H7 (cell line): ENCODE data around the gene PCTP. TPM values are rescaled to one million over a fixed set of nuclear protein-coding genes. Genes with fewer than 3 reads are reported as not detected.
A peak's percentile ranks its signal among the peaks of the same experiment; 100 is the strongest.

Experiments used
- DNase-seq: peaks from one replicate; pipeline ENCODE4 v3.0.0; 2012
- H3K27me3 ChIP-seq: 2 replicates; pipeline ENCODE4 v1.6.0; 2011; ENCODE audit warnings: mild to moderate bottlenecking, low read length; ENCODE audit not compliant: control insufficient read depth, insufficient read depth
- H3K36me3 ChIP-seq: replicated peaks from 2 replicates; pipeline ENCODE4 v1.5.1; 2011; ENCODE audit warnings: low read length; ENCODE audit not compliant: control insufficient read depth, insufficient read depth
- H3K4me3 ChIP-seq: 2 replicates; pipeline ENCODE4 v1.5.1; 2011; ENCODE audit warnings: low read depth, mild to moderate bottlenecking, control low read depth, low read length, moderate library complexity; ENCODE audit not compliant: insufficient read depth
- total RNA-seq: library from RNA; depleted of rRNA; stranded (reverse); fragments of >200 nt; shearing (Covaris generic); gene quantifications from 2 replicates; pipeline ENCODE4 v1.2.3, GENCODE V29; 2014

PCTP gene
- total RNA-seq, 1 experiment from 2014 or later, result 20.3 TPM

GRCh38 chr17:55758171-55758570 lies 7.3 kb downstream of the PCTP start:
- DNase-seq, result no peak
- H3K27me3 ChIP-seq, result no peaks in the 10 kb centered on the region
- no peak overlapping the region for H3K4me3 ChIP-seq

GRCh38 chr17:55760643-55761355 lies 9.9 kb downstream of the PCTP start:
- no peaks in the 10 kb centered on the region for H3K27me3 ChIP-seq
- H3K4me3 ChIP-seq, result no peak overlapping the region
- H3K36me3 ChIP-seq, result no peaks in the 10 kb centered on the region
- no peak for DNase-seq

More at GRCh38 chr17:55758171-55758570, 7.3 kb downstream of the PCTP start:
- no peaks in the 10 kb centered on the region for H3K36me3 ChIP-seq

- no peak overlapping the region for H3K4me3 ChIP-seq
- DNase-seq, result no peak
- H3K36me3 ChIP-seq, result no peaks in the 10 kb centered on the region
- H3K27me3 ChIP-seq, result no peaks in the 10 kb centered on the region
These were observed 11.4 kb downstream of the PCTP start for GRCh38 chr17:55762086-55762858.

GRCh38 chr17:55763856-55764255 lies 13.0 kb downstream of the PCTP start:
- Histone ChIP-seq H3K4me3 (no peak overlapping the region), H3K36me3 (no peaks in the 10 kb centered on the region), H3K27me3 (no peaks in the 10 kb centered on the region)
- DNase-seq, result no peak

GRCh38 chr17:55764610-55765009 lies 13.8 kb downstream of the PCTP start:
- no peaks in the 10 kb centered on the region for H3K36me3 ChIP-seq
- no peaks in the 10 kb centered on the region for H3K27me3 ChIP-seq
- H3K4me3 ChIP-seq, result no peak overlapping the region
- DNase-seq, result no peak

GRCh38 chr17:55765472-55765871 lies 14.6 kb downstream of the PCTP start:
- DNase-seq, result no peak
- H3K36me3 ChIP-seq, result no peaks in the 10 kb centered on the region
- H3K4me3 ChIP-seq, result no peak overlapping the region
- no peaks in the 10 kb centered on the region for H3K27me3 ChIP-seq

GRCh38 chr17:55768936-55769624 lies 18.2 kb downstream of the PCTP start:
- H3K36me3 ChIP-seq, result no peaks in the 10 kb centered on the region
- no peaks in the 10 kb centered on the region for H3K27me3 ChIP-seq
- DNase-seq, result no peak
- no peak overlapping the region for H3K4me3 ChIP-seq

- Histone ChIP-seq H3K36me3 (no peaks in the 10 kb centered on the region), H3K27me3 (no peaks in the 10 kb centered on the region), H3K4me3 (no peak overlapping the region)
- DNase-seq, result no peak
These were observed 18.8 kb downstream of the PCTP start for GRCh38 chr17:55769625-55770000.

GRCh38 chr17:55770196-55770870 lies 19.5 kb downstream of the PCTP start:
- Histone ChIP-seq H3K27me3 (no peaks in the 10 kb centered on the region), H3K36me3 (no peaks in the 10 kb centered on the region), H3K4me3 (no peak overlapping the region)
- DNase-seq, result peak; percentile 51

GRCh38 chr17:55772086-55772485 lies 21.2 kb downstream of the PCTP start:
- H3K4me3 ChIP-seq, result no peak overlapping the region
- no peaks in the 10 kb centered on the region; the same call in 1 of the 2 replicates for H3K36me3 ChIP-seq
- no peaks in the 10 kb centered on the region for H3K27me3 ChIP-seq
- DNase-seq, result no peak

- Histone ChIP-seq H3K4me3 (no peak overlapping the region), H3K36me3 (no peaks in the 10 kb centered on the region; the same call in 1 of the 2 replicates), H3K27me3 (no peaks in the 10 kb centered on the region)
- no peak for DNase-seq
These were observed 22.8 kb downstream of the PCTP start for GRCh38 chr17:55773671-55774070.

GRCh38 chr17:55774846-55775271 lies 24.0 kb downstream of the PCTP start:
- Histone ChIP-seq H3K27me3 (no peaks in the 10 kb centered on the region), H3K36me3 (no peaks in the 10 kb centered on the region; the same call in 1 of the 2 replicates), H3K4me3 (no peak overlapping the region)
- DNase-seq, result no peak

- H3K4me3 ChIP-seq, result no peak overlapping the region
- H3K36me3 ChIP-seq, result no peaks in the 10 kb centered on the region; the same call in 1 of the 2 replicates
- H3K27me3 ChIP-seq, result no peaks in the 10 kb centered on the region
- DNase-seq, result no peak
These were observed 25.4 kb downstream of the PCTP start for GRCh38 chr17:55776271-55776670.

GRCh38 chr17:55777471-55777971 lies 26.7 kb downstream of the PCTP start:
- Histone ChIP-seq H3K27me3 (no peaks in the 10 kb centered on the region), H3K4me3 (no peak overlapping the region), H3K36me3 (no peaks in the 10 kb centered on the region; the same call in 1 of the 2 replicates)
- no peak for DNase-seq
